RWPE2 (cell line): ENCODE results near the gene ATAD3B.

ENCODE experiments used
- ATAC-seq: fragments of 200-7000 bp; cut with Tn5 transposase; 3 replicates; pipeline ENCODE4 v1.9.1; 2021; ENCODE audit warnings: low read depth
- DNase-seq: peaks from one replicate; pipeline ENCODE4 v3.0.0-alpha.2; 2020; ENCODE audit warnings: low spot score
- H3K27ac ChIP-seq: fragments of 450-650 bp; 2 replicates; pipeline ENCODE4 v1.5.1; 2017; ENCODE audit warnings: mild to moderate bottlenecking; ENCODE audit not compliant: poor library complexity, severe bottlenecking
- H3K27me3 ChIP-seq: fragments of 250-450 bp; sonication (Bioruptor Pico); 2 replicates; pipeline ENCODE4 v1.5.1; 2021; ENCODE audit warnings: mild to moderate bottlenecking, moderate library complexity; ENCODE audit not compliant: insufficient read depth, poor library complexity, severe bottlenecking
- H3K36me3 ChIP-seq: fragments of 250-450 bp; sonication (Bioruptor Pico); 2 replicates; pipeline ENCODE4 v1.5.1; 2020; ENCODE audit warnings: low read depth, mild to moderate bottlenecking, moderate library complexity
- H3K4me1 ChIP-seq: fragments of 250-450 bp; sonication (Bioruptor Pico); 2 replicates; pipeline ENCODE4 v1.5.1; 2021; ENCODE audit warnings: mild to moderate bottlenecking, moderate library complexity; ENCODE audit not compliant: insufficient read depth, poor library complexity, severe bottlenecking
- H3K4me3 ChIP-seq: fragments of 250-450 bp; sonication (Bioruptor Pico); 2 replicates; pipeline ENCODE4 v1.5.1; 2021; ENCODE audit warnings: mild to moderate bottlenecking, moderate library complexity; ENCODE audit not compliant: severe bottlenecking
- H3K9me3 ChIP-seq: fragments of 250-450 bp; sonication (Bioruptor Pico); 2 replicates; pipeline ENCODE4 v1.5.1; 2021; ENCODE audit warnings: mild to moderate bottlenecking, moderate library complexity; ENCODE audit not compliant: severe bottlenecking
- CTCF ChIP-seq: fragments of 450-650 bp; IDR thresholded peaks from one replicate; pipeline ENCODE4 v1.5.1; 2017; ENCODE audit warnings: mild to moderate bottlenecking, moderate library complexity; ENCODE audit not compliant: poor library complexity, severe bottlenecking

Gene ATAD3B

GRCh38 chr1:1430992-1431844 lies 40.3 kb upstream of the ATAD3B start:
- TF ChIP-seq CTCF: no peak
- Histone ChIP-seq H3K4me1 (peaks cover 9% of the 10 kb centered on the region), H3K27ac (peak overlapping the region; percentile 14), H3K9me3 (no peaks in the 10 kb centered on the region), H3K4me3 (no peak overlapping the region), H3K36me3 (no peaks in the 10 kb centered on the region), H3K27me3 (no peaks in the 10 kb centered on the region)
- ATAC-seq (no peak), DNase-seq (no peak)

- TF ChIP-seq CTCF: no peak
- DNase-seq: no peak
- no peaks in the 10 kb centered on the region for H3K9me3 ChIP-seq
- no peaks in the 10 kb centered on the region for H3K27me3 ChIP-seq
- H3K4me1 ChIP-seq: peaks cover 9% of the 10 kb centered on the region
- ATAC-seq: peak; percentile 10; the same call in 1 of the 3 replicates
- H3K27ac ChIP-seq: peak overlapping the region; percentile 14
- no peak overlapping the region for H3K4me3 ChIP-seq
- no peaks in the 10 kb centered on the region for H3K36me3 ChIP-seq
Measured at GRCh38 chr1:1431845-1432273, 39.7 kb upstream of the ATAD3B start.

DNA sequence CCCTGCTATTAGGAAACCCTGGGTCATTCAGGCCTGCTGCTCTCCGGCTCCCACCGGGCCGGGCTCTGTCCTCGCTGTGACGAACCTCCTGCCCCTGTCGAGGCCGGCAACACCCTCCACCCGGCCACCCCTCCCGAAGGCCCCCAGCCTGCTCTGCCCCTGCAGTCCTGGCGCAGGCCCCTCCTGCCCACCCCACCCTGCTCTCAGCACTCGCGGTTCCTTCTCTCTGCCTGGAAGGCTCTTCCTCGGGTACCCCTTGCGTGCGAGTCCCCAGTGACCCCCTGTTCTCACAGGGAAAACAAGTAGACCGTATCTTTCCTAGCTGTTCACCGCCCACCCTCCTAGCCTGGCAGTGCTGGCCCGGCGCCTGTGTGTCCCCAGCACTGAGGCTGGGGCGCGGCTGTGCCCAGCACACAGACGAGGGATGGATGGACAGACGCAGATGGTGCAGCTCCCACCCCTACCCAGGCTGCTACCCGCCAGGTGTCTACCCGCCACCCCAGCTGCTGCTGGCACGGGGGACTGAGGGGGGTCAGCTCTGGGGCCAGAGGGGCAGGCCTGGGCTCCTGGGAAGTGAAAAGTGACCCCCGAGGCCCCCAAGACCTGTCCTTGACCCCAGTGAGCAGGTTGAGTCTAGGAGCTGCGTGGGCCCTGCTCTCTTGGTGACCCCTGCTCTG lies 39.2 kb upstream of the ATAD3B start:
- no peak for ATAC-seq
- DNase-seq: no peak
- Histone ChIP-seq H3K9me3 (no peaks in the 10 kb centered on the region), H3K4me1 (peaks cover 9% of the 10 kb centered on the region), H3K4me3 (no peak overlapping the region), H3K27ac (peak overlapping the region; percentile 14), H3K36me3 (no peaks in the 10 kb centered on the region), H3K27me3 (no peaks in the 10 kb centered on the region)
- no peak for TF ChIP-seq CTCF

- TF ChIP-seq CTCF: no peak
- Histone ChIP-seq H3K4me1 (peaks cover 9% of the 10 kb centered on the region), H3K36me3 (no peaks in the 10 kb centered on the region), H3K27me3 (no peaks in the 10 kb centered on the region), H3K9me3 (no peaks in the 10 kb centered on the region), H3K27ac (peak overlapping the region; percentile 29), H3K4me3 (no peak overlapping the region)
- ATAC-seq (peak; percentile 56), DNase-seq (peak; percentile 79)
Measured at GRCh38 chr1:1432951-1433803, 38.4 kb upstream of the ATAD3B start.
